GM20000 (cell line): ENCODE measurements around the gene BOC.

ENCODE experiments used
- DNase-seq: peaks from one replicate; pipeline ENCODE4 v3.0.0; 2012; ENCODE audit warnings: low spot score
- CTCF ChIP-seq: IDR thresholded peaks from 2 replicates; pipeline ENCODE4 v1.5.1; 2012; ENCODE audit warnings: mild to moderate bottlenecking, control low read depth; ENCODE audit errors: extremely low read depth, missing control alignments

BOC gene

GRCh38 chr3:113231827-113232253 lies 20.5 kb downstream of the BOC start:
- TF ChIP-seq CTCF, result no peak

GRCh38 chr3:113232342-113232741 lies 21.0 kb downstream of the BOC start:
- DNase-seq, result no peak
- TF ChIP-seq CTCF, result no peak

More at GRCh38 chr3:113231827-113232253, 20.5 kb downstream of the BOC start:
- no peak for DNase-seq

GRCh38 chr3:113233497-113233896 lies 22.1 kb downstream of the BOC start:
- no peak for TF ChIP-seq CTCF

GRCh38 chr3:113234028-113234427 lies 22.7 kb downstream of the BOC start:
- TF ChIP-seq CTCF, result no peak
- DNase-seq, result no peak

More at GRCh38 chr3:113233497-113233896, 22.1 kb downstream of the BOC start:
- DNase-seq, result no peak

- no peak for TF ChIP-seq CTCF
Observed at GRCh38 chr3:113234688-113235260, 23.4 kb downstream of the BOC start.

GRCh38 chr3:113238503-113238902 lies 27.1 kb downstream of the BOC start:
- no peak for DNase-seq
- no peak for TF ChIP-seq CTCF

More at GRCh38 chr3:113234688-113235260, 23.4 kb downstream of the BOC start:
- no peak for DNase-seq

GRCh38 chr3:113240841-113241240 lies 29.5 kb downstream of the BOC start:
- no peak for DNase-seq

More at GRCh38 chr3:113240841-113241240, 29.5 kb downstream of the BOC start:
- no peak for TF ChIP-seq CTCF
